ENCODE data around the gene CEP85L. TPM values are rescaled to one million over a fixed set of nuclear protein-coding genes. Genes with fewer than 3 reads are reported as not detected.

Gene CEP85L
- total and polyA plus RNA-seq, 2 experiments from 2014 or later: 9.1 to 10.1 TPM

GRCh38 chr6:118578617-118579016 lies 72.8 kb downstream of the CEP85L start:
- Histone ChIP-seq H4K20me1 (replicated peaks; ENCODE audit: insufficient read depth) (0 out of 2 replicates have a peak, but pooled peaks cover 4% of the 10 kb centered on the region), H3K36me3 (ENCODE audit: insufficient read depth) (peaks cover 39% of the 10 kb centered on the region), H3K79me2 (replicated peaks; ENCODE audit: insufficient read depth) (no peaks in the 10 kb centered on the region; the same call in 1 of the 2 replicates), H3K4me1 (ENCODE audit: insufficient read depth) (no peaks in the 10 kb centered on the region), H3K27ac (ENCODE audit: low read depth) (no peak overlapping the region), H3K27me3 (ENCODE audit: insufficient read depth) (no peaks in the 10 kb centered on the region), H3K4me2 (no peak overlapping the region), H2AFZ (no peak overlapping the region), H3K4me3 (no peak overlapping the region), H3F3A (replicated peaks; ENCODE audit: low read depth) (no peaks in the 10 kb centered on the region), H3K9me2 (ENCODE audit: insufficient read depth) (no peaks in the 10 kb centered on the region)
- DNase-seq (ENCODE audit: low spot score) (peak; percentile 38), ATAC-seq (no peak)
- peaks cover 1% of the 10 kb centered on the region for H3K27me3 Mint-ChIP-seq (ENCODE audit: insufficient read depth, low read depth, poor library complexity)
- TF ChIP-seq CTCF (conservative IDR thresholded peaks at IDR 0.05; ENCODE audit: low read depth in 2 of 2): no peak
- no peak for TF ChIP-seq REST (IDR thresholded peaks at IDR 0.05; ENCODE audit: unreplicated experiment)
- H3K9me3 Mint-ChIP-seq: peaks cover 72% of the 10 kb centered on the region
- no peak overlapping the region for H3K27ac Mint-ChIP-seq
- H3K4me1 Mint-ChIP-seq: peaks cover 6% of the 10 kb centered on the region; the same call in 2 of the 3 replicates
- peaks cover 70% of the 10 kb centered on the region for H3K36me3 Mint-ChIP-seq (ENCODE audit: low read depth)
- no peak overlapping the region for H3K4me3 Mint-ChIP-seq

GRCh38 chr6:118577972-118578371 lies 73.4 kb downstream of the CEP85L start:
- no peak overlapping the region for H2AFZ ChIP-seq
- Mint-ChIP-seq H3K27me3 (ENCODE audit: insufficient read depth, low read depth, poor library complexity) (peaks cover 1% of the 10 kb centered on the region), H3K4me1 (peaks cover 6% of the 10 kb centered on the region; the same call in 2 of the 3 replicates), H3K36me3 (ENCODE audit: low read depth) (peaks cover 73% of the 10 kb centered on the region), H3K9me3 (peaks cover 77% of the 10 kb centered on the region), H3K4me3 (no peak overlapping the region), H3K27ac (no peak overlapping the region)
- 0 out of 2 replicates have a peak, but pooled peaks cover 4% of the 10 kb centered on the region for H4K20me1 ChIP-seq (replicated peaks; ENCODE audit: insufficient read depth)
- DNase-seq (ENCODE audit: low spot score): no peak
- H3K4me2 ChIP-seq: no peak overlapping the region
- no peaks in the 10 kb centered on the region for H3F3A ChIP-seq (replicated peaks; ENCODE audit: low read depth)
- H3K36me3 ChIP-seq (ENCODE audit: insufficient read depth): peaks cover 42% of the 10 kb centered on the region
- no peaks in the 10 kb centered on the region for H3K4me1 ChIP-seq (ENCODE audit: insufficient read depth)
- no peaks in the 10 kb centered on the region for H3K9me2 ChIP-seq (ENCODE audit: insufficient read depth)
- no peaks in the 10 kb centered on the region for H3K27me3 ChIP-seq (ENCODE audit: insufficient read depth)
- no peak overlapping the region for H3K4me3 ChIP-seq
- H3K27ac ChIP-seq (ENCODE audit: low read depth): no peak overlapping the region
- no peak for ATAC-seq
- peaks cover 3% of the 10 kb centered on the region; the same call in 1 of the 2 replicates for H3K79me2 ChIP-seq (replicated peaks; ENCODE audit: insufficient read depth)
- no peak for TF ChIP-seq CTCF (conservative IDR thresholded peaks at IDR 0.05; ENCODE audit: low read depth in 2 of 2)
- TF ChIP-seq ZNF114 (CRISPR knock-in tag; IDR thresholded peaks at IDR 0.05): no peak
- TF ChIP-seq ZNF462 (CRISPR knock-in tag; IDR thresholded peaks at IDR 0.05): no peak
- TF ChIP-seq STAT1 (IDR thresholded peaks at IDR 0.05; ENCODE audit: unreplicated experiment): no peak
- no peak for TF ChIP-seq POLR2AphosphoS5 (IDR thresholded peaks at IDR 0.05; ENCODE audit: low read depth)
- TF ChIP-seq EZH2 (IDR thresholded peaks at IDR 0.05; ENCODE audit: low read depth, unreplicated experiment): no peak
